WTC11 (cell line): Measurements from ENCODE around the gene SDE2. TPM values are rescaled to one million over a fixed set of nuclear protein-coding genes. Genes with fewer than 3 reads are reported as not detected.

Experiments
- ATAC-seq: fragments of 200-7000 bp; cut with Tn5 transposase; 2 replicates; pipeline ENCODE4 v1.10.0; 2021; ENCODE audit warnings: mild to moderate bottlenecking, moderate library complexity
- CTCF ChIA-PET: fragments of 300-600 bp; sonication (Branson Sonifier 250); formaldehyde crosslinking; loops from one replicate; lab custom pipeline; 2021; ENCODE audit warnings: antibody characterized with exemption; lab: Charles Lee
- POLR2A ChIA-PET: fragments of 350-600 bp; sonication (Branson Sonifier 250); formaldehyde crosslinking; loops from one replicate; lab custom pipeline; 2021; ENCODE audit warnings: antibody characterized with exemption; lab: Charles Lee
- DNase-seq: peaks from one replicate; pipeline ENCODE4 v3.0.0; 2021; ENCODE audit warnings: low spot score
- H3K27ac Mint-ChIP-seq: 2 replicates; pipeline ENCODE4 v1.8.0; 2021; ENCODE audit warnings: mixed read lengths
- H3K27me3 Mint-ChIP-seq: 2 replicates; pipeline ENCODE4 v1.8.0; 2021; ENCODE audit warnings: low read depth, mild to moderate bottlenecking, moderate library complexity, mixed read lengths
- H3K36me3 Mint-ChIP-seq: 2 replicates; pipeline ENCODE4 v1.8.0; 2021; ENCODE audit warnings: mixed read lengths
- H3K4me1 Mint-ChIP-seq: 2 replicates; pipeline ENCODE4 v1.8.0; 2022; ENCODE audit warnings: mixed read lengths
- H3K4me3 Mint-ChIP-seq: 2 replicates; pipeline ENCODE4 v1.8.0; 2021; ENCODE audit warnings: mild to moderate bottlenecking, moderate library complexity, mixed read lengths
- H3K9me3 Mint-ChIP-seq: 2 replicates; pipeline ENCODE4 v1.8.0; 2021; ENCODE audit warnings: mixed read lengths
- AFF4 ChIP-seq: sonication (generic); formaldehyde crosslinking; IDR thresholded peaks from 2 replicates; pipeline ENCODE4 v1.8.1; 2023; ENCODE audit warnings: mild to moderate bottlenecking, missing genetic modification reagents, borderline replicate concordance
- ATF6 ChIP-seq: sonication (generic); formaldehyde crosslinking; IDR thresholded peaks from 2 replicates; pipeline ENCODE4 v1.8.1; 2023; ENCODE audit warnings: mild to moderate bottlenecking, missing genetic modification reagents
- CREM ChIP-seq: sonication (generic); formaldehyde crosslinking; IDR thresholded peaks from 2 replicates; pipeline ENCODE4 v1.8.1; 2022; ENCODE audit warnings: mild to moderate bottlenecking, missing genetic modification reagents, moderate library complexity
- E2F5 ChIP-seq: sonication (generic); formaldehyde crosslinking; IDR thresholded peaks from 2 replicates; pipeline ENCODE4 v1.8.1; 2022; ENCODE audit warnings: mild to moderate bottlenecking, moderate library complexity, missing genetic modification reagents
- ESRRA ChIP-seq: sonication (generic); formaldehyde crosslinking; IDR thresholded peaks from 2 replicates; pipeline ENCODE4 v1.8.1; 2022; ENCODE audit warnings: mild to moderate bottlenecking, missing genetic modification reagents, borderline replicate concordance
- FOXP1 ChIP-seq: sonication (generic); formaldehyde crosslinking; IDR thresholded peaks from 2 replicates; pipeline ENCODE4 v1.8.0; 2022; ENCODE audit warnings: missing genetic modification reagents, mild to moderate bottlenecking, moderate library complexity, borderline replicate concordance
- HMGXB4 ChIP-seq: sonication (generic); formaldehyde crosslinking; IDR thresholded peaks from 2 replicates; pipeline ENCODE4 v1.8.1; 2023; ENCODE audit warnings: mild to moderate bottlenecking, moderate library complexity, missing genetic modification reagents
- IRF1 ChIP-seq: sonication (generic); formaldehyde crosslinking; IDR thresholded peaks from 2 replicates; pipeline ENCODE4 v1.8.0; 2023; ENCODE audit warnings: missing genetic modification reagents
- MYBL2 ChIP-seq: sonication (generic); formaldehyde crosslinking; IDR thresholded peaks from 2 replicates; pipeline ENCODE4 v1.8.1; 2023; ENCODE audit warnings: mild to moderate bottlenecking, moderate library complexity, missing genetic modification reagents
- NFYB ChIP-seq: sonication (generic); formaldehyde crosslinking; conservative IDR thresholded peaks from 2 replicates; pipeline ENCODE4 v1.8.0; 2022; ENCODE audit warnings: low read depth, missing genetic modification reagents
- NR1H2 ChIP-seq: sonication (generic); formaldehyde crosslinking; IDR thresholded peaks from 2 replicates; pipeline ENCODE4 v1.9.0; 2021; ENCODE audit warnings: mild to moderate bottlenecking, moderate library complexity, missing genetic modification reagents
- PRDM15 ChIP-seq: sonication (generic); formaldehyde crosslinking; IDR thresholded peaks from 2 replicates; pipeline ENCODE4 v1.8.0; 2022; ENCODE audit warnings: missing genetic modification reagents
- PRRX2 ChIP-seq: fragments of 250-450 bp; sonication (Bioruptor Pico); IDR thresholded peaks from 2 replicates; pipeline ENCODE4 v1.8.0; 2021; ENCODE audit warnings: mild to moderate bottlenecking
- RELA ChIP-seq: sonication (generic); formaldehyde crosslinking; IDR thresholded peaks from 2 replicates; pipeline ENCODE4 v1.8.1; 2022; ENCODE audit warnings: missing genetic modification reagents, mild to moderate bottlenecking, borderline replicate concordance
- SMAD3 ChIP-seq: sonication (generic); formaldehyde crosslinking; IDR thresholded peaks from 2 replicates; pipeline ENCODE4 v1.8.0; 2022; ENCODE audit warnings: missing genetic modification reagents, mild to moderate bottlenecking, borderline replicate concordance
- STAT6 ChIP-seq: sonication (generic); formaldehyde crosslinking; conservative IDR thresholded peaks from 2 replicates; pipeline ENCODE4 v1.8.1; 2023; ENCODE audit warnings: mild to moderate bottlenecking, low read depth, missing genetic modification reagents, moderate library complexity
- TEAD4 ChIP-seq: sonication (generic); formaldehyde crosslinking; IDR thresholded peaks from 2 replicates; pipeline ENCODE4 v1.8.0; 2022; ENCODE audit warnings: mild to moderate bottlenecking, missing genetic modification reagents
- USF2 ChIP-seq: sonication (generic); formaldehyde crosslinking; IDR thresholded peaks from 2 replicates; pipeline ENCODE4 v1.8.1; 2023; ENCODE audit warnings: mild to moderate bottlenecking, missing genetic modification reagents, moderate library complexity
- ZNF121 ChIP-seq: sonication (generic); formaldehyde crosslinking; IDR thresholded peaks from 2 replicates; pipeline ENCODE4 v1.8.0; 2023; ENCODE audit warnings: missing genetic modification reagents
- total RNA-seq: library from RNA; stranded (reverse); gene quantifications from 3 replicates; pipeline ENCODE4 v1.2.3, GENCODE V29; 2021

SDE2 gene
- total RNA-seq, 1 experiment from 2014 or later, result 17.2 TPM

GRCh38 chr1:225999227-225999911, at the start of gene SDE2 (continued):
- TF ChIP-seq STAT6 (CRISPR knock-in tag) (no peak), ZNF121 (CRISPR knock-in tag) (no peak), PRRX2 (CRISPR knock-in tag) (no peak), PRDM15 (CRISPR knock-in tag) (no peak), NFYB (CRISPR knock-in tag) (no peak), ESRRA (CRISPR knock-in tag) (no peak), ATF6 (CRISPR knock-in tag) (no peak), IRF1 (CRISPR knock-in tag) (no peak), RELA (CRISPR knock-in tag) (no peak), TEAD4 (CRISPR knock-in tag) (no peak), E2F5 (0 out of 2 replicates have a peak, but pooled peaks have one; percentile 79)

- H3K4me1 Mint-ChIP-seq, result no peaks in the 10 kb centered on the region
- H3K4me3 Mint-ChIP-seq, result no peak overlapping the region
- no peak overlapping the region for H3K27ac Mint-ChIP-seq
- no peak for ATAC-seq
- H3K36me3 Mint-ChIP-seq, result 0 out of 2 replicates have a peak, but pooled peaks cover 3% of the 10 kb centered on the region
- H3K9me3 Mint-ChIP-seq, result peaks cover 10% of the 10 kb centered on the region
- no peak for DNase-seq
- ChIA-PET CTCF (no interaction called here), POLR2A (no interaction called here)
- H3K27me3 Mint-ChIP-seq, result no peaks in the 10 kb centered on the region
- no peak for TF ChIP-seq CREM (CRISPR knock-in tag)
- TF ChIP-seq PRRX2 (CRISPR knock-in tag), result no peak
- TF ChIP-seq USF2 (CRISPR knock-in tag), result no peak
- no peak for TF ChIP-seq AFF4 (CRISPR knock-in tag)
- no peak for TF ChIP-seq NR1H2
- no peak for TF ChIP-seq SMAD3
- TF ChIP-seq FOXP1 (CRISPR knock-in tag), result no peak
- no peak for TF ChIP-seq MYBL2
- TF ChIP-seq HMGXB4 (CRISPR knock-in tag), result no peak
These were observed 49.7 kb upstream of the SDE2 start for GRCh38 chr1:226048886-226049285.
